ENCODE data around the gene LRRC4B. TPM values are rescaled to one million over a fixed set of nuclear protein-coding genes. Genes with fewer than 3 reads are reported as not detected.

LRRC4B gene
- total RNA-seq, 2 experiments from 2014 or later: not detected

DNA sequence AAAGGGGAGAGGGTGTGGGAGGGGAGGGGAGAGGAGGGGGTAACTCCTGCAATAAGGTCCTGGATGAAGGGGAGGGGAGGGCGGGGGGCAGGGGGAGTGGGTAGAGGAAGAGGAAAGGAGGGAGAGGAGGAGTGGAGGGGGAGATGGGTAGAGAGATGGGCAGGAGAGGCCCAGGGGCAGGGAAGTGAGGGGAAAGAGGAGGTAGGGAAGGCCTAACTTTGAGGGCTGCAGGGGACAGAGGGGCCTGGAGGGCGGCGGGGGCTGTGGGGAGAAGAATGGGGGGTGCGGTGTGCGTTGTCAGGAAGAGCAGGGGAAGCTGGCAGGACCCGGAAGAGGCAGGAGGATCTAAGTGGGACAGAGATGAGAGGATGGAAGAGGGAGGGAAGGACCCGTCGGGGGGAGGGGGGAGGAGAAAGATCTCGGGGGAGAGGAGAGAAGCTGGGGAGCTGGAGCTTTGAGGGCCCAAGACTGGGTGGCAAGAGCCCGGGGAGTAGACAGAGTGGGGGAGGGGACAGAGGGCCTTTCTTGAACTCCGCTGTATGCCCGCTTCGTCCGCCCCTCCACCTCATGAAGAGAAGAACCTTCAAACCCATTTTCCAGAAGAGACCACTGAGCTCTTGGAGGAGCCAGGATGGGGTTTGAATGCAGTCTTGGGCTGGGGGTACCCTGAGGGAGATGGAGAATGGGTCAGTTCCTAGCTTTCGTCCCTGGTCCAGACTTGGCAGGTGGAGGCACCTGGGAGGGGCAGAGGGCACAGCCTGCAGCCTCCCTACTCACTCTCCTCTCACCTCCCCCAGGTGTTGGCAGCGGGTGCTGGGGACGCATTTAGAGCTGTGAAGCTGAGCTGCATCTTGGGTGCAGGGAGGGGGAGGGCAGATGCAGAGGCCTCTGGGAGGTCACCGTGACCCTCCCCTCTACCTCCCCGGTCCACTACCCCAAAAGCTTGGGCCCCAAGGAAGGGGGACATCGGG, 778 bp upstream of the LRRC4B start:
- ATAC-seq (no peak), DNase-seq (no peak)
- POLR2A ChIA-PET: no interaction called here
- H3K9me3 Mint-ChIP-seq (ENCODE audit: insufficient read depth): no peaks in the 10 kb centered on the region
- H3K4me1 Mint-ChIP-seq (ENCODE audit: low read depth): peaks cover 3% of the 10 kb centered on the region
- peaks cover 37% of the 10 kb centered on the region for H3K27me3 Mint-ChIP-seq (ENCODE audit: low read depth)
- no peaks in the 10 kb centered on the region for H3K36me3 Mint-ChIP-seq (ENCODE audit: low read depth)
- H3K27ac Mint-ChIP-seq: no peak overlapping the region
- no peak overlapping the region for H3K4me3 Mint-ChIP-seq
- CTCF ChIA-PET: interaction anchor here (1.2 kb wide), 1 partner anchor 12 kb away, joined by 7 read pairs; no protein-coding TSS in a partner anchor

DNA sequence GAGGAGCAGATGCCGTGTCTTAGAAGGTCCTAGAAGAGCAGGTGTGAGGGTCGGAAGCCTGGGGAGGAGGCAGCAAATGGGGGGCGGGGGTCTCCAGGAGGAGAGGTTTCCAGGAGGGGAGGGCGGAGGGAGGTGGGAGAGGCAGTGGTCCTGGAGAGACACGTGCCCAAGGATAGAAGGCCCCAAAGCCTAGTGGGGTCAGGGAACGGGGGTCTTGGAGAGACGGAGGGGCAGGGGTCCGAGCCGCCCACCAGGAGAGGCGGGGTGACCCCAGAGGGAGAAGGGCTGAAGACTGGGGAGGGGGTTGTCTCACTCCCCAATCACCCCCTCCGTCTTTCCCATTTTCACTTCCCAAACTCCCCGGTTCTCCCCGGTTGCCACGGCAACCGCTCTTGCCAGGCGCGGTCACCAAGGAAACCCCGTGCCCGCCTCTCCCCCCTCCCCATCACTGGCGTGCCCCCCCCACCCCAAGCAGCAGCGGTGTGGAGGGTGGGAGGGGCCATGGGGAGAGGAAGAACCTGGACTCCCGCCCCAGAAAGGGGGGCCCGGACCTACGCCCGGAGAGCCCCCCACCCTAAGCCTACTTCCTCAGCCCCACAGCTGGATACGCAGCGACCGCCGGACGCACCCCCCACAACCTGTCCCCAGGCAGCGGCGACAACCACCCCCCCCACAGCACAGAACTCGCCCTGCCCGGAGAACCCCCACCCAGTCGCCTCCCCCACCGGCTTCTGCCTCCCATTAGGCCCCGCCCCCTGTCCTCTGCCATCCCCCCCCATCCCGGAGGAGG, 988 bp downstream of the LRRC4B start:
- Mint-ChIP-seq H3K27ac (no peak overlapping the region), H3K36me3 (ENCODE audit: low read depth) (no peaks in the 10 kb centered on the region), H3K4me3 (no peak overlapping the region), H3K27me3 (ENCODE audit: low read depth) (peaks cover 43% of the 10 kb centered on the region), H3K4me1 (ENCODE audit: low read depth) (peaks cover 3% of the 10 kb centered on the region), H3K9me3 (ENCODE audit: insufficient read depth) (no peaks in the 10 kb centered on the region)
- ATAC-seq: no peak
- POLR2A ChIA-PET: no interaction called here
- CTCF ChIA-PET: no interaction called here
- no peak for DNase-seq

- ATAC-seq (no peak), DNase-seq (no peak)
- Mint-ChIP-seq H3K27me3 (ENCODE audit: low read depth) (peaks cover 43% of the 10 kb centered on the region), H3K36me3 (ENCODE audit: low read depth) (no peaks in the 10 kb centered on the region), H3K9me3 (ENCODE audit: insufficient read depth) (no peaks in the 10 kb centered on the region), H3K4me1 (ENCODE audit: low read depth) (peaks cover 3% of the 10 kb centered on the region), H3K27ac (no peak overlapping the region), H3K4me3 (no peak overlapping the region)
- ChIA-PET POLR2A (no interaction called here), CTCF (no interaction called here)
Observed at GRCh38 chr19:50565984-50566903, 2.0 kb downstream of the LRRC4B start.

DNA sequence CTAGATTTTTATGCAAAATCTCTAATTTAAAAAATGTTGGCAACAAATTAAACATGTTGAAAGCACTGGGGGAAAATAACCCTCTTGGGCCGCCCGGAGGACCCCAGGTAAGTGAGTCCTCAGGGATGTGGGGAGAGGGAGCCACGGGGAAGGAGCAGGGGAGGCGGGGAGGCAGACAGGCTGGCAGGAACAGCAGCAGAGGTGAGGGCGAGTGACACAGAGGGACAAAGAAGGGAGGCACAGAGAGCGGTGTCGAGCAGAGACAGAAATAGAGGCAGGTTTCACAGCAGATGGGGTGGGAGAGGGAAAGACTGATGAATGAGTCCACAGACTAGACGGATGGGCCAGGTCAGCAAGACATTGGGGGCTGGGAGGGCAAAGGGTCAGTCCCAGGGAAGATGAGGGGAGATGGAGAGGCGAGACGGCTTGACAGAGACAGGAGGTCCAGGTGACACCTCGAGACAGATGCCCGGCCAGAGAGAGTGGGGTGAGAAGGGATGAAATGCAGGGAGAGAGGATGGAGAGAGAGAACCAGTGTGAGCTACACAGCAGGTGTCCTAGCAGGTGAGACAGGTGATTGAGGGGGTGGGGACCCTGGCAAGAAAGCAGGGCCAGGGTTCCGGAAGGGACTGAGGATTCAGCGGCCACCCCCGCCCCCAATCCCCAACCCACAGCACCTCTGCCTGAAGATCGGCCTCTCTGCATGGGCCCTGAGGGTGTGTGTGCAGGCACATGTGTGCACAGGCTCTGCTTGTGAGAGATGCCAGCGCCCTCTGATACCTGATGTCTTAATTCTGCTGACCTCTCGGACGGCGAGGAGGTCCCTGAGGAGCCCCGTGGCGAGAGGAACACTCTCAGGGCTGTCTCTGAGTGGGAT, 3.8 kb downstream of the LRRC4B start:
- ATAC-seq (no peak), DNase-seq (no peak)
- POLR2A ChIA-PET: no interaction called here
- peaks cover 38% of the 10 kb centered on the region for H3K27me3 Mint-ChIP-seq (ENCODE audit: low read depth)
- H3K9me3 Mint-ChIP-seq (ENCODE audit: insufficient read depth): no peaks in the 10 kb centered on the region
- H3K4me1 Mint-ChIP-seq (ENCODE audit: low read depth): peaks cover 3% of the 10 kb centered on the region
- no peak overlapping the region for H3K27ac Mint-ChIP-seq
- CTCF ChIA-PET: interaction anchor here (1.2 kb wide), 1 partner anchor 8 kb away, joined by 6 read pairs; no protein-coding TSS in a partner anchor
- H3K36me3 Mint-ChIP-seq (ENCODE audit: low read depth): no peaks in the 10 kb centered on the region
- no peak overlapping the region for H3K4me3 Mint-ChIP-seq

DNA sequence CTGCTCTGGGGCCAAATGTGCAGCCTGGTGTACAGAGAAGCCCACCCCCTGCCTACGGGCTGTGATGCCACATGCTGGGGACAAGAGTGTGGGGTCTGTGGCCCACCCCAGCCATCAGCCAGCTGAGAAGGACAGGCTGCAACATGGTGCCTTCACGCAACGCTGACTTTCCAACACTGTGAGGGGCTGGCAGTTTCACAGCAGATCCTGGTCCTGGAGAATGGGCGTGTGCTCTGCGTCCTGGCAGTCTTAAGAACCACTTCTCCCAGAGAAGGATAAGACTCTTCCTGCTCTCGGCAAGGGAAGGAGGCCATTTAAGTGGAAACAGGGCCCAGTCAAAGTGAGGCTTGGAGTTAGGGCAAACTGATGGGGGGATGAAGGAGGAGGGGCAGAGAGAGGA, 4.6 kb downstream of the LRRC4B start:
- CTCF ChIA-PET: no interaction called here
- Mint-ChIP-seq H3K36me3 (ENCODE audit: low read depth) (no peaks in the 10 kb centered on the region), H3K4me1 (ENCODE audit: low read depth) (peaks cover 3% of the 10 kb centered on the region), H3K27me3 (ENCODE audit: low read depth) (peaks cover 34% of the 10 kb centered on the region), H3K27ac (no peak overlapping the region), H3K9me3 (ENCODE audit: insufficient read depth) (no peaks in the 10 kb centered on the region), H3K4me3 (no peak overlapping the region)
- POLR2A ChIA-PET: no interaction called here
- no peak for DNase-seq
- ATAC-seq: no peak

- H3K4me3 Mint-ChIP-seq: no peak overlapping the region
- ATAC-seq (no peak), DNase-seq (no peak)
- H3K36me3 Mint-ChIP-seq (ENCODE audit: low read depth): no peaks in the 10 kb centered on the region
- ChIA-PET POLR2A (no interaction called here), CTCF (no interaction called here)
- H3K27ac Mint-ChIP-seq: no peak overlapping the region
- no peaks in the 10 kb centered on the region for H3K9me3 Mint-ChIP-seq (ENCODE audit: insufficient read depth)
- H3K4me1 Mint-ChIP-seq (ENCODE audit: low read depth): peaks cover 3% of the 10 kb centered on the region
- H3K27me3 Mint-ChIP-seq (ENCODE audit: low read depth): peaks cover 36% of the 10 kb centered on the region
Observed at GRCh38 chr19:50562996-50563395, 5.2 kb downstream of the LRRC4B start.

GRCh38 chr19:50562329-50562728, 5.9 kb downstream of the LRRC4B start:
- ATAC-seq (no peak), DNase-seq (no peak)
- Mint-ChIP-seq H3K4me1 (ENCODE audit: low read depth) (peaks cover 3% of the 10 kb centered on the region), H3K4me3 (no peak overlapping the region), H3K9me3 (ENCODE audit: insufficient read depth) (no peaks in the 10 kb centered on the region), H3K27me3 (ENCODE audit: low read depth) (peaks cover 39% of the 10 kb centered on the region), H3K27ac (no peak overlapping the region), H3K36me3 (ENCODE audit: low read depth) (no peaks in the 10 kb centered on the region)
- POLR2A ChIA-PET: no interaction called here
- CTCF ChIA-PET: no interaction called here

GRCh38 chr19:50559636-50560035, 8.6 kb downstream of the LRRC4B start:
- H3K4me1 Mint-ChIP-seq (ENCODE audit: low read depth): peaks cover 4% of the 10 kb centered on the region
- POLR2A ChIA-PET: interaction anchor here (0.6 kb wide), 1 partner anchor 549 kb away, joined by 3 read pairs; no protein-coding TSS in a partner anchor
- CTCF ChIA-PET: interaction anchor here (1.0 to 5.0 kb wide), 2 partner anchors 24 to 165 kb away, joined by 4 to 58 read pairs; no protein-coding TSS in a partner anchor
- no peak for DNase-seq
- H3K36me3 Mint-ChIP-seq (ENCODE audit: low read depth): no peaks in the 10 kb centered on the region
- H3K27ac Mint-ChIP-seq: no peak overlapping the region
- no peaks in the 10 kb centered on the region for H3K9me3 Mint-ChIP-seq (ENCODE audit: insufficient read depth)
- no peak for ATAC-seq
- no peak overlapping the region for H3K4me3 Mint-ChIP-seq
- peaks cover 26% of the 10 kb centered on the region for H3K27me3 Mint-ChIP-seq (ENCODE audit: low read depth)

DNA sequence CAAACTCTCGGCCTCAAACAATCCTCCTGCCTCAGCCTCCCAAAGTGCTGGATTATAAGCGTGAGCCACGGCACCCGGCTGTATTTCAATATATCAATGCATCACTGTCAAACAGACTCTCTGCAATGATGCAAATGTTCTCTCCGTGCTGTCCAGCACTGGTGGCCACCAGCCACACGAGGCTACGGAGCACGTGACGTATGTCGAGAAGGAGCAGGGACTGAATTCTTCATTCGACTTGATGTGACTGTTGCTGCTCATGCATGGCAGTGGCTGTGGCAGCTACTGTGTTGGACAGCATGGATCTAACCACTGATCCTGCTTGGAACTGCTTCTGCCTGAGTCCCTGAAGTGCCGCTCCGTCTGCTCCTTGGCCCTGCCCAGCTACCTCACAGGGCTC, 9.8 kb downstream of the LRRC4B start:
- H3K9me3 Mint-ChIP-seq (ENCODE audit: insufficient read depth): no peaks in the 10 kb centered on the region
- POLR2A ChIA-PET: no interaction called here
- H3K4me3 Mint-ChIP-seq: no peak overlapping the region
- no peak overlapping the region for H3K27ac Mint-ChIP-seq
- H3K36me3 Mint-ChIP-seq (ENCODE audit: low read depth): no peaks in the 10 kb centered on the region
- H3K4me1 Mint-ChIP-seq (ENCODE audit: low read depth): peaks cover 4% of the 10 kb centered on the region
- H3K27me3 Mint-ChIP-seq (ENCODE audit: low read depth): peaks cover 21% of the 10 kb centered on the region
- CTCF ChIA-PET: interaction anchor here (5.0 kb wide), 1 partner anchor 22 kb away, joined by 58 read pairs; no protein-coding TSS in a partner anchor
- DNase-seq (no peak), ATAC-seq (no peak)

- Mint-ChIP-seq H3K27me3 (ENCODE audit: low read depth) (peaks cover 24% of the 10 kb centered on the region), H3K9me3 (ENCODE audit: insufficient read depth) (no peaks in the 10 kb centered on the region), H3K36me3 (ENCODE audit: low read depth) (no peaks in the 10 kb centered on the region), H3K27ac (no peak overlapping the region), H3K4me3 (no peak overlapping the region), H3K4me1 (ENCODE audit: low read depth) (peaks cover 4% of the 10 kb centered on the region)
- ChIA-PET POLR2A (no interaction called here), CTCF (interaction anchor here (3.0 to 5.0 kb wide), 2 partner anchors 15 to 22 kb away, joined by 20 to 58 read pairs; no protein-coding TSS in a partner anchor)
- ATAC-seq: no peak
- no peak for DNase-seq
Observed at GRCh38 chr19:50558039-50558438, 10.2 kb downstream of the LRRC4B start.
